Sigmoid colon (tissue), 4 donors: ENCODE measurements around the gene TRPM2.

Experiments
- CTCF ChIP-seq, 4 experiments: fragments of 450-650 bp in 3 of 4; fragments of 200-600 bp in 1 of 4; IDR thresholded peaks; one replicate each; pipeline ENCODE4 v1.5.1; 2016 to 2019; ENCODE audit warnings: antibody characterized with exemption in 4 of 4, mild to moderate bottlenecking in 3 of 4, moderate library complexity in 2 of 4
- EP300 ChIP-seq, 4 donors: sonication (generic); formaldehyde crosslinking; IDR thresholded peaks; one replicate each; pipeline ENCODE4 v1.6.1; 2017; ENCODE audit warnings: antibody characterized with exemption in 4 of 4

DNA sequence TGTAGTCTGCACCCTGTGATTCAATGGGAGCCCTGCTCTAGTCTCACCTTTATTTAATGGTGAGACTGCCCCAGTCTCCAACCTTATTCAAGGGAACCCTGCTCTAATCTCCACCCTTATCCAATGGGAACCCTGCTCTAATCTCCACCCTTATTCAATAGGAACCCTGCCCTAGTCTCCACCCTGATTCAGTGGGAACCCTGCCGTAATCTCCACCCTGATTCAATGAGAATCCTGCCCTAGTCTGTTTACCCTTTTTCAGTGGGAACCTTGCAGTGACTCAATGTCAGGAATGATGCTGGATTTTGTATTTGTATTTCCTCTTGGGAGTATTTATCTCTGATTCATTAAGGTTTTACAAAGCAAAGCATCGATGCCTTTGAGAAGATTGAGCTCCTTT, 39.5 kb downstream of the TRPM2 start:
- TF ChIP-seq CTCF (IDR thresholded peaks at IDR 0.05) (no peak), EP300 (IDR thresholded peaks at IDR 0.05) (no peak)
